Skeletal muscle satellite cell (primary cell): ENCODE data around the gene TP63.

Experiments used
- H3K27me3 ChIP-seq: 2 replicates; pipeline ENCODE4 v1.7.0; 2013; ENCODE audit warnings: low read length; ENCODE audit not compliant: control insufficient read depth, insufficient read depth
- H3K36me3 ChIP-seq: 2 replicates; pipeline ENCODE4 v1.7.0; 2013; ENCODE audit warnings: mild to moderate bottlenecking, control low read depth, low read length; ENCODE audit not compliant: insufficient read depth
- H3K4me1 ChIP-seq: 2 replicates; pipeline ENCODE4 v1.7.0; 2013; ENCODE audit warnings: low read length; ENCODE audit not compliant: control insufficient read depth, insufficient read depth
- H3K4me2 ChIP-seq: 2 replicates; pipeline ENCODE4 v1.7.0; 2013; ENCODE audit warnings: mild to moderate bottlenecking, low read length
- H3K4me3 ChIP-seq: 2 replicates; pipeline ENCODE4 v1.7.0; 2013; ENCODE audit warnings: low read length
- H3K9ac ChIP-seq: 2 replicates; pipeline ENCODE4 v1.7.0; 2013; ENCODE audit warnings: mild to moderate bottlenecking, low read depth, low read length, moderate library complexity
- H3K9me3 ChIP-seq: replicated peaks from 2 replicates; pipeline ENCODE4 v1.7.0; 2013; ENCODE audit warnings: mild to moderate bottlenecking, control low read depth, low read length

TP63 gene

GRCh38 chr3:189890496-189890895 lies 259.3 kb downstream of the TP63 start:
- no peaks in the 10 kb centered on the region for H3K36me3 ChIP-seq
- H3K4me2 ChIP-seq: no peak overlapping the region

GRCh38 chr3:189896533-189896932 lies 265.3 kb downstream of the TP63 start:
- H3K9ac ChIP-seq: no peak overlapping the region
- H3K4me1 ChIP-seq: no peaks in the 10 kb centered on the region
- no peaks in the 10 kb centered on the region for H3K27me3 ChIP-seq
- H3K4me3 ChIP-seq: no peak overlapping the region
- H3K36me3 ChIP-seq: no peaks in the 10 kb centered on the region
- H3K4me2 ChIP-seq: no peak overlapping the region
- no peaks in the 10 kb centered on the region for H3K9me3 ChIP-seq

More at GRCh38 chr3:189890496-189890895, 259.3 kb downstream of the TP63 start:
- H3K27me3 ChIP-seq: no peaks in the 10 kb centered on the region
- no peaks in the 10 kb centered on the region for H3K9me3 ChIP-seq
- no peak overlapping the region for H3K4me3 ChIP-seq
- H3K9ac ChIP-seq: no peak overlapping the region
- H3K4me1 ChIP-seq: no peaks in the 10 kb centered on the region

- Histone ChIP-seq H3K4me2 (no peak overlapping the region), H3K4me3 (no peak overlapping the region), H3K9ac (no peak overlapping the region), H3K4me1 (no peaks in the 10 kb centered on the region), H3K36me3 (no peaks in the 10 kb centered on the region), H3K9me3 (no peaks in the 10 kb centered on the region), H3K27me3 (no peaks in the 10 kb centered on the region)
Observed at GRCh38 chr3:189897406-189897805, 266.2 kb downstream of the TP63 start.

- H3K36me3 ChIP-seq: no peaks in the 10 kb centered on the region
- H3K9me3 ChIP-seq: no peaks in the 10 kb centered on the region
- no peak overlapping the region for H3K9ac ChIP-seq
- no peaks in the 10 kb centered on the region for H3K27me3 ChIP-seq
- no peak overlapping the region for H3K4me3 ChIP-seq
- no peaks in the 10 kb centered on the region for H3K4me1 ChIP-seq
- H3K4me2 ChIP-seq: no peak overlapping the region
Observed at GRCh38 chr3:189898559-189899153, 267.5 kb downstream of the TP63 start.

GRCh38 chr3:189899186-189899585 lies 268.0 kb downstream of the TP63 start:
- H3K4me1 ChIP-seq: no peaks in the 10 kb centered on the region
- no peaks in the 10 kb centered on the region for H3K27me3 ChIP-seq
- no peak overlapping the region for H3K4me2 ChIP-seq
- H3K36me3 ChIP-seq: no peaks in the 10 kb centered on the region
- no peaks in the 10 kb centered on the region for H3K9me3 ChIP-seq
- no peak overlapping the region for H3K4me3 ChIP-seq
- H3K9ac ChIP-seq: no peak overlapping the region

- no peaks in the 10 kb centered on the region for H3K4me1 ChIP-seq
Observed at GRCh38 chr3:189900578-189900977, 269.4 kb downstream of the TP63 start.

GRCh38 chr3:189901481-189901880 lies 270.3 kb downstream of the TP63 start:
- no peak overlapping the region for H3K9ac ChIP-seq
- H3K4me1 ChIP-seq: no peaks in the 10 kb centered on the region
- no peak overlapping the region for H3K4me2 ChIP-seq
- no peaks in the 10 kb centered on the region for H3K27me3 ChIP-seq
- no peaks in the 10 kb centered on the region for H3K36me3 ChIP-seq
- no peaks in the 10 kb centered on the region for H3K9me3 ChIP-seq
- no peak overlapping the region for H3K4me3 ChIP-seq

More at GRCh38 chr3:189900578-189900977, 269.4 kb downstream of the TP63 start:
- H3K27me3 ChIP-seq: no peaks in the 10 kb centered on the region
- H3K4me2 ChIP-seq: no peak overlapping the region
- H3K36me3 ChIP-seq: no peaks in the 10 kb centered on the region
- H3K9ac ChIP-seq: no peak overlapping the region
- H3K4me3 ChIP-seq: no peak overlapping the region
- H3K9me3 ChIP-seq: no peaks in the 10 kb centered on the region

- no peak overlapping the region for H3K9ac ChIP-seq
- H3K36me3 ChIP-seq: no peaks in the 10 kb centered on the region
- no peak overlapping the region for H3K4me2 ChIP-seq
- no peak overlapping the region for H3K4me3 ChIP-seq
- no peaks in the 10 kb centered on the region for H3K9me3 ChIP-seq
- no peaks in the 10 kb centered on the region for H3K27me3 ChIP-seq
- H3K4me1 ChIP-seq: no peaks in the 10 kb centered on the region
Observed at GRCh38 chr3:189902230-189903186, 271.3 kb downstream of the TP63 start.

GRCh38 chr3:189903562-189904250 lies 272.5 kb downstream of the TP63 start:
- no peak overlapping the region for H3K4me2 ChIP-seq

GRCh38 chr3:189907803-189908202 lies 276.6 kb downstream of the TP63 start:
- Histone ChIP-seq H3K4me2 (no peak overlapping the region), H3K9me3 (no peaks in the 10 kb centered on the region), H3K36me3 (no peaks in the 10 kb centered on the region), H3K27me3 (no peaks in the 10 kb centered on the region), H3K4me3 (no peak overlapping the region), H3K9ac (no peak overlapping the region), H3K4me1 (peaks cover 12% of the 10 kb centered on the region)

More at GRCh38 chr3:189903562-189904250, 272.5 kb downstream of the TP63 start:
- Histone ChIP-seq H3K4me1 (peaks cover 6% of the 10 kb centered on the region), H3K4me3 (no peak overlapping the region), H3K36me3 (no peaks in the 10 kb centered on the region), H3K9ac (no peak overlapping the region), H3K27me3 (no peaks in the 10 kb centered on the region), H3K9me3 (no peaks in the 10 kb centered on the region)

GRCh38 chr3:189908646-189909045 lies 277.5 kb downstream of the TP63 start:
- Histone ChIP-seq H3K27me3 (no peaks in the 10 kb centered on the region), H3K4me3 (no peak overlapping the region), H3K36me3 (no peaks in the 10 kb centered on the region), H3K9ac (no peak overlapping the region), H3K4me2 (peak overlapping the region; percentile 26), H3K9me3 (no peaks in the 10 kb centered on the region), H3K4me1 (peaks cover 12% of the 10 kb centered on the region)
